TTC549 (cell line): ENCODE data around the gene DUSP22.

ENCODE experiments used
- FAIRE-seq: peaks from 2 replicates; lab custom pipeline; 2012; peaks lifted over from hg19 to GRCh38; lab: Jason Lieb, UNC

DUSP22 gene

DNA sequence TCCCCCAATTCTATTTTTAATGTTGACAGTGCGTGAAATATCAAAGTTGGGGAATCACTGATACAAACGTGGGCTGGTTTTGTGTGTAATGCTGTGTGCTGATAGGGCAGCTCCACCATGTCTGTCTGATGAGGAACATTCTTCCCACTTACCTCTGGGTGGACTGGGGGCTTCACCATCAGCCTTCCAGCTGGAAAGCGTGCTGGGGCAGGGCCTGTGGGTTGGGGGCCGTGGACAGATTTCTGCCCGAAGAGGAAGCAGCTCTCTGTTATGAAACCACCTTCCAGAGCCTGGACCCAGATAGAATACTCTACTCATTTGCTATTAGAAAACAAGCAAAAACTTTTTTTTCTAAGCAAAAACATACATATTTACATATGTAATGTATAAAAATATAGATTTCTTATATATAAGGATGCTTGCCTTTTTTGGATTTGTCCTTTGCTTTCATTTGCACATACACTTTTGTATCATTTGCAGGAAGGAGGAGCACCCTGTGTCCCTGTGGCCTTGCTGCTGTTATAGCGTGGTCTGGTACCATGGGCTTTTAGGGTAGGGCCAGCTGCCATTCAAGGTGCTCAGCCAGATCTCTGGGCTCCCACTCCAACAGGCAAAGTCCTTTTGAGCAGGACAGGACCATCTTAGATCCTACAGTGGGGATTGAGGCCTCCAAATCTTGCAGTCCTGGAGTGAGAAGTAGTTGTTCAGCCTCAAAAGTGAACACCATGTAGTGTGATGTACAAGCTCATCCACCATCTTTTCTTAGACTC lies 48.1 kb downstream of the DUSP22 start:
- FAIRE-seq: no peak

DNA sequence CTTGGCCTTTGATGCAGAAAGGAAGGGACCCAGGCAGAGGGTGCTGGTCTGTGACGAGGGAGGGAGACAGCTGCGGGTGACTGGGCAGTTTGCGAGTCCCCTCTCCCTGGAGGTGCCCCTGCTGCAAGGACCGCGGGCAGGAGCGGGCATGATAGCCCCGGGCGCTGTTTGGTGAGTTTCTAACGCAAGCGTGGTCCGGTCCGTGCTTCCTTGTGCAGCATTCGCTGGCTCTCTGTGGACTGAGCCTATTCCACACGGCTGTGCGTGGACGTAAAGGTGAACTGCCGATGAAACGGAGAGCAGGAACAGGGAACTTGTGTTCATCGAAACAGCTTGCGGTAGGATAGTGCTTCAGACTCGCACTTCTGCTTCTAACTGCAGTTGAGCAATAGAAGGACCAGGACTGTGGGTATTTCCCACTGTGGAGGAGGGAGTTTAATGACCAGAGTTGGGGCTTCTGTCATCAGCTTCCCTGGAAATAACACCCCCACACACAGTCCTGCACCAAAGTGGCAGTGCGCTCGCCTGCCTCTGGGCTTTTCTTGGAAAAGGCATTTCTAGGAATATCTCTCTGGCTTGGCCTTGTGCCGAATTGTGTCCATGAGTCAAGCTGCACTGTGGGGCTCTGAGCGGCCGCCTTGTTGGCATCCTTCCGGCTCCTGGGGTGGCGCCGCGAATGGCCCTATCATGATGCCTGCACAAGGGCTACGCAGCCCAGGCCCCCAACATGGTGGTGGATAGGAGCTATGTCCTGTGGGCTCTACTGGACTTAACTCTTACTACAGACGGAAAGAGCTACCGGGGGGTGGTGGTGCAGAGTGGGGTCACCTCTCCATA lies 48.9 kb downstream of the DUSP22 start:
- no peak for FAIRE-seq

DNA sequence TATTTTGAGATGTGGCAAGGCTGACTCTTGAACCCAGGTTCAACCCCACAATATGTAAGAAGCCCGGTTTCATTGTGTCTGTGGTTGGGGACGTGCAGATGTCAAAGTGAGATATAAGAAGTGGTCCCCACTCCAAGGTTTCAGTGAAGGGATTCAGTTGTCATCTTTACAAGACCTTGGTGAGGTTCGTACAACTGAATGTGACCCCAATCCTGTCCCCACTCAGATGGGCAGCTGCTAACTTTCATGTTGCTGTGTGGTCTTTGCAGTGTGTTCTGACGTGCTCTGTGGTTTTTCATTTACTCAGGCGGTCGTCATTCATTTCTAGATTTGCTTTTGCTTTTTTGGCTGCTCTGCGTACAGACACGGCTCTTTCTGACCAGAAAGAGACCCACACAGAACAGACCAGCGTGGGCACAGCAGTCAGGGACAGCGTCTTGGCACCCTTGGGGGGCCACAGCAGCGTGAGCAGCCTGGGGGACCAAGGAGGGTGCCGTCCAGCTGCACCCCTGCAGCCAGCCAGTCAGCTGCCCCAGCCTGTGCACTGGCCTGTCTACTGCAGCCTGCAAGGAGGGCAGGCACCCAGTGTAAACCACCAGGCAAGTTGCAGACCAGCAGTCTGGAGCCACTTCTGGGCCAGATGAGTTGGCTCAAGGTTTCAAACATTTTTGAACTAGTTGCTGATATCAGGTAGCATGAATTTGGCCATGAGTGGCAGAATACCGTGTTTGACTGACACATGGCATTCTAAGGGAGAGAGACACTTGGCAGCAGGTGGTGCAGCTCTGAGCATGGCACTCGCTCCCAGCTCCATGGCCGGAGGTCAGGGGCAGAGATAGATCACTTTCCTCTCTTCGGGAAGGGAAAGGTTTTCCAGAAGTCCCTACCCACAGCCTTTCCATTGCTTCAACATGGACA lies 49.9 kb downstream of the DUSP22 start:
- no peak for FAIRE-seq

DNA sequence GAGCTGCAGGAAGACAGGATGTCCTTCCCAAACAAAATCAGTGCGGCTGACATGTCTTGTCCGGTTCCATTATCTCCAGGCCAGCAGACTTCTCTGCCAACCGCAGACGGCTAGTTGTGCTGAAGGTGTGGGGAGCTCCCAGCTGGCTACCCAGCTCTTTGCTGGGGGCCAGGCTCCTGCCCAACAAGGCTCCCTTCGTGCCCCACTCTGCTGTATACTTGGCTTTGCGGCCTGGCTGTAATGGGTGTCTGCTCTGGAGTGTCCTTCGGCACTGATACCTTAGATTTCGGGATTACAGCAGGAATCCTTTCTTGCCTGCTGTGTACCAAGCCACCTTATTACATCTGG lies 50.5 kb downstream of the DUSP22 start:
- no peak for FAIRE-seq

DNA sequence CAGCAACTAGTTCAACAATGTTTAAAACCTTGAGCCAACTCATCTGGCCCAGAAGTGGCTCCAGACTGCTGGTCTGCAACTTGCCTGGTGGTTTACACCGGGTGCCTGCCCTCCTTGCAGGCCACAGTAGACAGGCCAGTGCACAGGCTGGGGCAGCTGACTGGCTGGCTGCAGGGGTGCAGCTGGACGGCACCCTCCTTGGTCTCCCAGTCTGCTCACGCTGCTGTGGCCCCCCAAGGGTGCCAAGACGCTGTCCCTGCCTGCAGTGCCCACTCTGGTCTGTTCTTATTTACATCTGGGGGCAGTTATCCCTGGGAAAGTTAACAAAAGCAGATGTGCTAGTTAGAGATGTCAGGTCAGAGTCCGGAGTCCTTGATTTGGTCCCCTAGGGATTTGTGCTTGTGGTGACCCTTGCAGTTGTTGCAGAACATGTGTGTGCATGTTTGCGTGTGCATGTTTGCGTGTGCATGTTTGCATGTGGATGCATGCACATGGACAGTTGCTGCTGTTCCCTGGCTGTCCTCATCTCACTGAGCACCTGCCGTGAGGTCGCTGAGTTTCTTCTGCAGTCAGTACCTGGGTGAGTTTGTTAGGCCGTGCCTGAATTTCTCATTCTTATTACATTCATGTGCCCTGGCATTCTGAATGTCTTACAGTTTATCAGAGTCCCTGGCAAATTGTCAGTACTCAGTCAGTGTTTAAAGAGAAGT lies 51.1 kb downstream of the DUSP22 start:
- no peak for FAIRE-seq

DNA sequence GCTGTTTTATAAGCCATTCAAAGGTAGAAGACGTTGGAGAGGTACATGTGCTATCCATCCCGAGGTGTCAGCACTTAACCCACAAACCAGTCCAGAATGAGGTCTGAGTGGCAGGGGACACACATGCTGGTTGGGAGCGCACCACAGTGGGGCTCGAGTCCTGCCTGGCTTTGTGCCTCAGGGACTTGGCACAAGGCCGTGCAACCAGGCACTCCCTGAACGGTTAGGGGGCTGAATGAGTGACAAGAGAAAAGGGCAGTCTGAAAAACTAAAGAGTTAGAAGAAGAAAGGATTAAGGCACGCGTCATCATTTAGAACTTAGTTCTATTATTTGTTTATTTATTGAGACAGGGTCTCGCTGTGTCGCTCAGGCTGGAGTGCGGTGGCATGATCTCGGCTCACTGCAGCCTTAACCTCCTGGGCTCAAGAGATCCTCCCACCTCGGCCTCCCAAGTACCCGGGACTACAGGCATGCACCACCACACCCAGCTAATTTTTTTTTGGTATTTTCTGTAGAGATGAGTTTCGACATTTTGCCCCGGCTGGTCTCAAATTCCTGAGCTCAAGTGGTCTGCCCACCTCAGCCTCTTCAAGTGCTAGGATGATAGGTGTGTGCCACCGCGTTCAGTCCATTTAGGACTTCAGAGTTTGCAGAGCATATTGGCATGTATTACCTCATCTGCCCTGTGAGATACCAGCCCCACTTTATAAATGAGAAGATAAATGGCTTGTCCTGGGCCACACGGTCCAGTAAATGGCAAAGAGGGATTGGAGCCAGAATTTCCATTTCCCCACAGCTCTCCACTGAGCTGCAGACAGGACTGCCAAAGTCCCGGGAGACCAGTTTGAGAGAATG lies 51.9 kb downstream of the DUSP22 start:
- FAIRE-seq: no peak

DNA sequence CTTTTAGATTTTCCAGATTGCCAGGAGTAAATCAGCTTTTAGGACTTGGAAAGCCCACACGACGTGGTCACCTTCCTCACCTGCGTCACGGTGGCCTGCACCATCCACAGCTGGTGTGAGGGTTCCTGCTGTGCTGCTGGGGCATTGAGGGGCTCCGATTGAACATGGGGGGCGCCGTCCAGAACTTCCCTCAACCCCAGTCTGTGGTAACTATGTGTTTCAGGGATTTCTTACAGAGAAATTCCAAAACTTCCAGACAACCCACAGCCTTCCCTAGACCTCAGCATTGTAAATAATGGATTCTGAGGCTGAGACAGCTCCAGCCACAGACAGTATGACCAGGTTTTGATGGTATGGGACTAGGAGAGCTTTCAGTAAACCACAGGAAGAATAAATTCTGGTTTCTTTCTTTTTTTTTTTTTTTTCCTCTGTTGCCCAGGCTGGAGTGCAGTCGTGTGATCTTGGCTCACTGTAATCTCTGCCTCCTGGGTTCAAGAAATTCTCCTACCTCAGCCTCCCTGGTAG lies 52.6 kb downstream of the DUSP22 start:
- no peak for FAIRE-seq

DNA sequence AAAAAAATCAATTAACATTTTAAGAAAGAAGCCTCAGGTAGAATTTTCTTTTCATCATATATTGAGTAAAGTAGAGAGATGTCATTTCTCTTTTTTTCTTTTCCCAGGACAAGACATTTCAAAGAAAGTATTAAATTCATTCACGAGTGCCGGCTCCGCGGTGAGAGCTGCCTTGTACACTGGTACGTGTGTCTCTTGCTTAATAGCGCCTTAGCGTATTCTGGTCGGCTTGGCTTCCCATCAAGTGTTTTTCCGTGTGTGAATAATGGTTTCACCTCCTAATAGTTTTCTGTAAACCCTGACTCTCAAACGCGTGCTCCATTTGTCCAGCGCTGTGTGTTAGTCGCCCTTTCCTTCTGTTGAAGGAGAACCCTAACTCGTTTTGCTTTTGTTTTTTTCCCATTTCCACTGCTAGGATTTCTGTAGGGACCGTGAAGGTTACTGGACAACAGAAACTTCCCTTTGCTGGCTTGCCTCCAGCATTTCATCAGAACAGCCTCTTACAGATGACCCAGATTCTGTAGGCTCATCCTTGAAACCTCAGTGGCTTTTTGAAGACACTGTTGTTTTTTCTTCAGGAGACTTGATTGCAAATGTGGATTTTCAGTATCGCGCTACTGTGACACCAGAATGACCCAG lies 53.6 kb downstream of the DUSP22 start:
- no peak for FAIRE-seq

DNA sequence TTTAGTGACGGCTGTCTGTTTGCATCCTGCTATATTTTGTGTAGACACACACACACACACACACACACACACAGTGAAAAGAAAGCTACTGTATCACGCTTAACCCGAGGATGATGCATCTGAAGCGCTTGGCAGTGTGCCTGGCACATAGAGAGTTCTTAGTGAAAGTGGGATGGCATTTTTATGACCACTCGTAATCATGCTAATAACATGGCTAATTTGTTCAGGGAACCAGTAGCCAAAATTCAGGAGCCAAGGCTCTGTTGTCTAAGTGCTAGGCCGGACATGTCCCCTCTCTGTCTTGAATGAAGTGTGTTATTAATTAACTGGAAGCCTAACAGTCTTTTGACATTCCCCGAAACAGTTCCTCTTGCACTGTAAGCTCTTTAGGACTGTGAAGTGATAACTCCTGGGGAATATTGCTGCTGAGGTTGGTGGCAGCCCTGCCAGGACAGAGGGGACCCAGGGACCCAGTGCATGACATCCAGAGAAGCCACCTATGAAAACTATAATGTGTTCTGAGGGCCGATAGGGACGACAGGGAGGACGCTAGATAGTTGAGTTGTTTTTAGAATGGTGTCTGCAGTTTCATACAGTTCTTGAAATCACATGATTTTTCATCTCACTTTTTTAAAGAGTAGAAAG lies 54.2 kb downstream of the DUSP22 start:
- no peak for FAIRE-seq

DNA sequence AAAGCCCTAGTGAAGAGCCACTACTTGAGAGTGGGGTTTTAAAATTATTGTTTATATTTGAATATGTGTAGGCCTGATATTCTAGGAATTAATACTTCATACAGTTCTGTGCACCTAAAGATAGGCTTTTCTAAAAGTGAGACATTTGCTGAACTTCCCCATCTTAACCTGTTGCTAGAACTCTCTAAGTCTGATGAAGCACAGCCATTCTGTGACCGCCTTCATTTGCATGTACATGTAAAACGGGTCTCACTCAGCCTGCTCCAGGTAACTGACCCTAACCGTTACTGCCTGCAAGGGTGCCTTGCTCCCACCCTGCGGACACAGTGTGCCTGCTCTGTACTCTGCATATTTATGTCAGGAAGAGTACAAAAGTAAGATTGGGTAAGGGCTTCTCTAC lies 54.9 kb downstream of the DUSP22 start:
- FAIRE-seq: no peak

DNA sequence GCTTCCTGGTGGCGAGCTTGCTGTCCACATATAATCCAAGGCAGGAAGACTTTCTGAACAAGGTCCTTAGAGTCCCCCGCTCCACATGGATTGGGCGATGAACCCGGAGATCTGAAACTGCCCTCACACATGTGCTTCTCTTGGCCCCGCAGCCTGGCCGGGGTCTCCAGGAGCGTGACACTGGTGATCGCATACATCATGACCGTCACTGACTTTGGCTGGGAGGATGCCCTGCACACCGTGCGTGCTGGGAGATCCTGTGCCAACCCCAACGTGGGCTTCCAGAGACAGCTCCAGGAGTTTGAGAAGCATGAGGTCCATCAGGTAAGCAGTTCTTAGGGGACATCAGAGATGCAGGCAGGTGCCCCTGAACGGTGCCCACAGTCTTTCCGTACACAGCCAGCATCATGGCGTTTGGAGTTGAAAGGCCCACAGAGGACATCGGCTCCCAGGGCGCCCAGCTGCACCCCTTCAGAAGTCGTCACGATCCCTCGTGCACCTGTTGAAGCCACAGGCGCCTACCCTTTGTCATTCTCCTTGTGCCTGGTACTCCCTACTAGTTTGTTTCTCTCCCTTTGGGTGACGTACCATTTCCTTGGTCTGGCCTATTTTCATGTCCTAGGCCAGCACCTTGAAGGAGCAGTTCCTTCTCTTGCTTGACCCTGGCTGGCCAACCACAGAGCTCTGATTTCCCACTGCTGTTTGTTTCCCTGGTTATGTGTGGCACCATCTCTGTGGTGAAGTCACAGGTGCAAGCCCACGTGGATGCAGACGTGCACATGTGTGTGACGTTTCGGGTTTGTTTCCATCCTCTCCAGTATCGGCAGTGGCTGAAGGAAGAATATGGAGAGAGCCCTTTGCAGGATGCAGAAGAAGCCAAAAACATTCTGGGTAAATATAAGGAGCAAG lies 55.9 kb downstream of the DUSP22 start:
- FAIRE-seq: no peak

DNA sequence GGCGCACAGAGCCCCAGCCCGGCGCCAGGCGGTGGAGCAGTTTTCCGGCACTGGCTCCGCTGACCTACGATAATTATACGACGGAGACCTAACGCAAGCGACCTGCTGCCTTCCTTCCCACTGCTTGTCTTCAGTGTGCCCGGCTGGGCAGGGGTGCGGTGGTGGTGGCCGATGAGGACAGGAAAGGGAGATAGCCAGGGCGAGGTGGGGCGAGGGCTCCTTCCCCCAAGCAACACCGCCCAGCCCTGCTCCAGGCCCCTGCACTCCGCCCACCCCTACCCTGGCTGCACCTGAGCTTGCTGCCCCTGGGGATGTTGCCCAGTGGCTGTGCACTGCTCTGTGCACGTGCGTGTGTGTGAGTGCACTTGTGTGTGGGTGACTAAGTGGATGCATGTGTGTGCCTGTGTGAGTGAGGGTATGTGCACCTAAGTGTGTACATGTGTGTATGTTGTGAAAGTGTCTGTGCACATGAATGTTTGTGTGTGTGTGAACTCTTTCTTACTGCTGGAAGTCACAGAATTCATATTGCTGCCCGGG lies 56.6 kb downstream of the DUSP22 start:
- no peak for FAIRE-seq

DNA sequence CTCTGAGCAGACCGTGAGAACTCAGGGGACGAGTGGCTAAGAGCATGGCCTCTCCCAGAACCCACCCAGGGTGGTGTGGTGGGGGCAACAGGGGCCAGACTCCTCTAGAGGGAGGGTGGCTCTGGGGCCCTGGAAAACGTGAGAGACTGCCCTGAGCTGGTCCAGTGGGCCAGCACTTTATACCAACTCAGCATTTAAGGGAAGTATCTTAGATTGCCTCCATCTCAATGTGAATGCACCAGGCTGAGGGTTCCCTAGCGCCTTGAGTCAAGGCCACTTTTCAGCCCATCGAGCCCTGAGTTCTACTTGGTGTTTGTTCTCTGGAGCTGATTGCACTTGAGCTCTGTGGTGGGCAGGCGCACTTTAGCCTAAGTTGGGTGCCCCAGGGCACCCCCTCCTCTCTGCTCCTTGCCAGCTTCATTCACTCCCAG lies 57.2 kb downstream of the DUSP22 start:
- no peak for FAIRE-seq

DNA sequence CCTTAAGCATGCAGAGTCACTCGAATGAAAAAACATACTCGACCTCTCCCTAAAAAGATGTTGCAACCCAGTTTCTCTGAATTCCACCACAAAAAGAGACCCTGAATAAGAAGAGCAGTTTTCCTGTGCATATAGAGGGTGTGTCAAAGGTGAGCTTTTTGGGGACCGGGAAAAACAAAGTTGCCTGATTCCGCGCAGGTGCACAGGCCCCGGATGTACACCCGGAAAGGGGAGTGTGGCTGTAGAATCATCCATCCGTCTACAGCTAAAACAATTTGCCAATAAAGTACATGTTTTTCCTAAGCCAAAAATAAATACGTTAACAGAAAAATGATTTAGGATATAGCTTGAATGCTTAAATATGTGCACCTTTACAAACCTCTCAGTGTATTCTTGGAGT lies 58.1 kb downstream of the DUSP22 start:
- no peak for FAIRE-seq

DNA sequence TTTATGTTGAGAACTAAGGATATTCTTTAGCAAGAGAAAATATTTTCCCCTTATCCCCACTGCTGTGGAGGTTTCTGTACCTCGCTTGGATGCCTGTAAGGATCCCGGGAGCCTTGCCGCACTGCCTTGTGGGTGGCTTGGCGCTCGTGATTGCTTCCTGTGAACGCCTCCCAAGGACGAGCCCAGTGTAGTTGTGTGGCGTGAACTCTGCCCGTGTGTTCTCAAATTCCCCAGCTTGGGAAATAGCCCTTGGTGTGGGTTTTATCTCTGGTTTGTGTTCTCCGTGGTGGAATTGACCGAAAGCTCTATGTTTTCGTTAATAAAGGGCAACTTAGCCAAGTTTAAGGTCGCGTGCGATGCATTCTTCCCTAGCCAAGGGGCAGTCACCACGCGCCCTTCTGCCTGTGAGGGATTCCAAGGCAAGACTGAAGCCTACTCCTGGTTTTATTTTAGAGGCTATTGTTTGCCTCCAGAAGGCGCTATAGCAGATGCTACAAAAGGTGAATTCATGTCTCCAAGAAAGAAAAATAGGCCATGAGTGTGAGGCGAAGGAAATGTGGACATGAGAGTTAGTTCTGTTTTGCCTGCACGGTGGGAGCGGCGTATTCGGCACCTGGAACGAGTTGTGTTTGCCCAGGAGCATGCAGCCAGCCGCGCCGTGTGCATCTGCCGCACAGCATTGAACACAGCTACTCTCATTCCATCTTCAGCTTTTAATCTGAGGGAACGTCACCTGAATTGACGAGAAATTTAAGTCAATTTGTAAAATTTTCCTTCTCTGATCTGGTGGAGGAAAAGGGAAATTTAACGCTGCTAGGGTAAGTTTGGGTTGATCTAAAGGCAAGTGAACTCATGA lies 59.0 kb downstream of the DUSP22 start:
- no peak for FAIRE-seq

DNA sequence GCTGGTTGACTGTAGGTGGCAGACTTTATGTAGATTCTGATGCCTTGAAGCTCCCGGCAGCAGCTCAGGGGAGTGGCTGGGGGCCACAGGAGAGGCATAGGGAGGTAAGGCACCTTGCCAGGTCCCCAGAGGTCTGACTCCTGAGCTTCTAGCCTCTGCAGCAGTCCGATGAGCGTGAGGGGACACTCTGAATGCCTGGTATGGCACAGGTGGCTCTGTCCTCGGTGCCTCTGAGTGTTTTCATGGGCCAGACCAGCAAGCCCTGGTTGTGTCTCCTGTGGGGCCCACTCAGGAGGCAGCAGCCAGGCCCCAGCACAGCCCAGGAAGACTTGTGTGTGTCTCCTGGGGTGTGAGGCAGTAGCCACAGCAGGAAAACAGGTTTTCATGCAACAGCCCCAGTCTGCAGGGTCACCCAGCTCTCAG lies 59.6 kb downstream of the DUSP22 start:
- FAIRE-seq: no peak

DNA sequence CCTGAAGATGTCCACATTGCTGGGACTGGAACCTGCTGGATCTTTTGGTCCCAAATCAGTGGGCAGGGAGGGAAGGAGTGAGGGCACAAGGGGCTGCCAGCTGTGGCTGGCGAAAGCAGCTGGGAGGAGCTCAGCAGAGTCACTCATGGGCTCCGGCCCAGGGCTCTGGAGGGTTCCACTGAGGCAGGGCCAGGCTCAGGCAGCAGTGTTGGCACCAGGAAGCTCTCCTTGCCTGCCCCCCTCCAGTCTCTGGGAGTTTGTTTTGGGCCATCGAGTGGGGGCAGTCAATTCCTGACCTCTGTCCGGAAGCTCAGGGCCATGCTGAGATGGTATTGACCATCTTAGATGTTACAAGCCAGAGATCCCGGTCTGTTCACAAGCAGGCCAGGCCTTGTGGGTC lies 60.2 kb downstream of the DUSP22 start:
- FAIRE-seq: no peak
